Measurements from ENCODE around the gene LRMDA. TPM values are rescaled to one million over a fixed set of nuclear protein-coding genes. Genes with fewer than 3 reads are reported as not detected.
A peak's percentile ranks its signal among the peaks of the same experiment; 100 is the strongest.

The LRMDA gene
- total RNA-seq, 4 donors from 2014 or later, result 2.2 to 7.8 (median 4.5) TPM

GRCh38 chr10:76329891-76330575 is 898.6 kb downstream of the LRMDA start:
- 67% methylated on average over 5 of the region's 5 CpGs for WGBS, 2 donors (ENCODE audit: low coverage in 1 of 2)
- in situ Hi-C loops (cut with MboI; ENCODE audit: low pct_ligation_motif_present in 1 of 4, low pct_unique_long_range_greater_than_20kb in 1 of 4, low sequenced_read_pairs in 3 of 4), result no loop called here
- H3K4me3 ChIP-seq, result no peak overlapping the region
- no peak for DNase-seq
- no peak overlapping the region for H3K27ac ChIP-seq
- TF ChIP-seq POLR2A (IDR thresholded peaks at IDR 0.05) (no peak), EP300 (IDR thresholded peaks at IDR 0.05; ENCODE audit: low read depth) (no peak), POLR2AphosphoS5 (IDR thresholded peaks at IDR 0.05) (no peak)
- TF ChIP-seq, protein P1, sequence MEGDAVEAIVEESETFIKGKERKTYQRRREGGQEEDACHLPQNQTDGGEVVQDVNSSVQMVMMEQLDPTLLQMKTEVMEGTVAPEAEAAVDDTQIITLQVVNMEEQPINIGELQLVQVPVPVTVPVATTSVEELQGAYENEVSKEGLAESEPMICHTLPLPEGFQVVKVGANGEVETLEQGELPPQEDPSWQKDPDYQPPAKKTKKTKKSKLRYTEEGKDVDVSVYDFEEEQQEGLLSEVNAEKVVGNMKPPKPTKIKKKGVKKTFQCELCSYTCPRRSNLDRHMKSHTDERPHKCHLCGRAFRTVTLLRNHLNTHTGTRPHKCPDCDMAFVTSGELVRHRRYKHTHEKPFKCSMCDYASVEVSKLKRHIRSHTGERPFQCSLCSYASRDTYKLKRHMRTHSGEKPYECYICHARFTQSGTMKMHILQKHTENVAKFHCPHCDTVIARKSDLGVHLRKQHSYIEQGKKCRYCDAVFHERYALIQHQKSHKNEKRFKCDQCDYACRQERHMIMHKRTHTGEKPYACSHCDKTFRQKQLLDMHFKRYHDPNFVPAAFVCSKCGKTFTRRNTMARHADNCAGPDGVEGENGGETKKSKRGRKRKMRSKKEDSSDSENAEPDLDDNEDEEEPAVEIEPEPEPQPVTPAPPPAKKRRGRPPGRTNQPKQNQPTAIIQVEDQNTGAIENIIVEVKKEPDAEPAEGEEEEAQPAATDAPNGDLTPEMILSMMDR (IDR thresholded peaks at IDR 0.05), result no peak
- H3K27me3 ChIP-seq, result no peaks in the 10 kb centered on the region
- intact Hi-C loops (cut with DNase I; ENCODE audit: low total_unique reads), result loop anchor here (10.0 kb wide), 1 partner anchor 75 kb away; no protein-coding TSS in a partner anchor
- no peaks in the 10 kb centered on the region for H3K36me3 ChIP-seq
- H3K9me3 ChIP-seq, result no peaks in the 10 kb centered on the region
- peaks cover 0 to 6% (median 2%) of the 10 kb centered on the region in 4 donors for H3K4me1 ChIP-seq

GRCh38 chr10:76331742-76332141 is 900.3 kb downstream of the LRMDA start:
- H3K9me3 ChIP-seq, result no peaks in the 10 kb centered on the region
- 77 to 85% methylated on average over 4 of the region's 4 CpGs for WGBS, 2 donors (ENCODE audit: low coverage in 1 of 2)
- TF ChIP-seq POLR2AphosphoS5 (IDR thresholded peaks at IDR 0.05), result no peak
- TF ChIP-seq EP300 (IDR thresholded peaks at IDR 0.05; ENCODE audit: low read depth), result no peak
- TF ChIP-seq, protein P1 (IDR thresholded peaks at IDR 0.05), result no peak
- no peak for TF ChIP-seq POLR2A (IDR thresholded peaks at IDR 0.05)
- peak overlapping the region in 1 of 4 donors; percentile 10 for H3K27ac ChIP-seq
- no peak overlapping the region for H3K4me3 ChIP-seq
- DNase-seq, result no peak
- no peaks in the 10 kb centered on the region for H3K27me3 ChIP-seq
- in situ Hi-C loops (cut with MboI; ENCODE audit: low pct_ligation_motif_present in 1 of 4, low pct_unique_long_range_greater_than_20kb in 1 of 4, low sequenced_read_pairs in 3 of 4) (no loop called here), intact Hi-C loops (cut with DNase I; ENCODE audit: low total_unique reads) (loop anchor here (10.0 kb wide), 1 partner anchor 77 kb away; no protein-coding TSS in a partner anchor)
- H3K36me3 ChIP-seq, result no peaks in the 10 kb centered on the region
- H3K4me1 ChIP-seq, result peaks cover 5 to 18% (median 14%) of the 10 kb centered on the region in 4 donors

DNA sequence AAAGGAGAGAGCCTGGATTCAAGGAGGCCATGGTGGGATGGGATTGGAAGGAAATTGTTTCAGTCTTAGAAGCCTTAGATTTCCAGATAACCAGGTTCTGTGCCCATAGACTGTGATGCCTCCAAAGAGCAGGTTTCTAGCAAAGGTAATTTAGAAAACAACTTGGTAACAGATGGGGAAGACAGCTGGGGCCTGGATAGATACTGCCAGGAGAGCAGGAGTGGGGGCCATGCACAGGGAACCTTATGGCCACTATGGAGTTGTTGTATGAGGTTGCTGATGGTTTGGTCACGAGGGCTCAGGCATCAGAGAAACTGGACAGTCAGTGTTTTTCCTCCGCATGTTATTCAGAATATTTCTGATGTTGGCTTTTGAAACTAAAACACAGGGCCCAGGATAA is 901.9 kb downstream of the LRMDA start:
- in situ Hi-C loops (cut with MboI; ENCODE audit: low pct_ligation_motif_present in 1 of 4, low pct_unique_long_range_greater_than_20kb in 1 of 4, low sequenced_read_pairs in 3 of 4) (no loop called here), intact Hi-C loops (cut with DNase I; ENCODE audit: low total_unique reads) (loop anchor here (10.0 kb wide), 1 partner anchor 79 kb away; no protein-coding TSS in a partner anchor)
- Histone ChIP-seq H3K27me3 (no peaks in the 10 kb centered on the region), H3K4me3 (no peak overlapping the region), H3K4me1 (peaks cover 5 to 33% (median 27%) of the 10 kb centered on the region in 4 donors), H3K36me3 (no peaks in the 10 kb centered on the region), H3K27ac (peak overlapping the region; percentile 23 to 67 (median 56)), H3K9me3 (no peaks in the 10 kb centered on the region)
- TF ChIP-seq POLR2A (IDR thresholded peaks at IDR 0.05), result no peak
- TF ChIP-seq EP300 (IDR thresholded peaks at IDR 0.05; ENCODE audit: low read depth), result no peak
- TF ChIP-seq POLR2AphosphoS5 (IDR thresholded peaks at IDR 0.05), result no peak
- 90 to 100% methylated on average over 1 to 2 of the region's 2 CpGs for WGBS, 2 donors (ENCODE audit: low coverage in 1 of 2)
- DNase-seq, result no peak

DNA sequence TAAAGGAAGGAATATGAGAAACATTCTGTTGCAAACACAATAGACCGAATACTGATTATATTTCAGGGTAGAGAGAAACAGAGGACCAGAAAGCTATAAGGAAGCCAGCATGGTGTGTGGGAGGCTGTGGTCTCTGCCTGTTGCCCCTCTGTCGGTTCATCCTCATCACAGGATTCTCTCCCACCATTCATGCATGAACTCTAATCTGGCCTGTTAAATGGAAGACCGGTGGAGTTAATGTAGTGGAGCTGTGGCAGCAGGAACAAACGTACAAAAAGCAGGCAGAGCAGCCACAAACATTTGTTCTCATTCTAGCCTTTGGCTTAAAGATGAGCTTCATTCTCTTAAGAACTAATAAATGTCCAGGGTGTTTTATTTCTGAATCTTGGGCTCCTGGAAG is 902.4 kb downstream of the LRMDA start:
- no peaks in the 10 kb centered on the region for H3K27me3 ChIP-seq
- no peak overlapping the region for H3K4me3 ChIP-seq
- TF ChIP-seq EP300 (IDR thresholded peaks at IDR 0.05; ENCODE audit: low read depth) (no peak), POLR2A (IDR thresholded peaks at IDR 0.05) (no peak), POLR2AphosphoS5 (IDR thresholded peaks at IDR 0.05) (no peak)
- TF ChIP-seq, protein P1 (IDR thresholded peaks at IDR 0.05), result no peak
- intact Hi-C loops (cut with DNase I; ENCODE audit: low total_unique reads), result loop anchor here (10.0 kb wide), 1 partner anchor 79 kb away; no protein-coding TSS in a partner anchor
- 69 to 90% methylated on average over 2 to 4 of the region's 4 CpGs for WGBS, 2 donors (ENCODE audit: low coverage in 1 of 2)
- no peak for DNase-seq
- peaks cover 5 to 34% (median 27%) of the 10 kb centered on the region in 4 donors for H3K4me1 ChIP-seq
- peak overlapping the region; percentile 23 to 67 (median 56) for H3K27ac ChIP-seq
- in situ Hi-C loops (cut with MboI; ENCODE audit: low pct_ligation_motif_present in 1 of 4, low pct_unique_long_range_greater_than_20kb in 1 of 4, low sequenced_read_pairs in 3 of 4), result no loop called here
- H3K9me3 ChIP-seq, result no peaks in the 10 kb centered on the region
- H3K36me3 ChIP-seq, result no peaks in the 10 kb centered on the region

Data from transverse colon (tissue), 4 donors.